GM19372 (cell line): ENCODE measurements around the gene CCDC141.

ENCODE experiments used
- ATAC-seq: cut with Tn5 transposase; IDR thresholded peaks from one replicate; pipeline ENCODE4 v1.9.1; 2021; ENCODE audit warnings: mild to moderate bottlenecking, low read depth, moderate library complexity; ENCODE audit not compliant: unreplicated experiment

Gene CCDC141

DNA sequence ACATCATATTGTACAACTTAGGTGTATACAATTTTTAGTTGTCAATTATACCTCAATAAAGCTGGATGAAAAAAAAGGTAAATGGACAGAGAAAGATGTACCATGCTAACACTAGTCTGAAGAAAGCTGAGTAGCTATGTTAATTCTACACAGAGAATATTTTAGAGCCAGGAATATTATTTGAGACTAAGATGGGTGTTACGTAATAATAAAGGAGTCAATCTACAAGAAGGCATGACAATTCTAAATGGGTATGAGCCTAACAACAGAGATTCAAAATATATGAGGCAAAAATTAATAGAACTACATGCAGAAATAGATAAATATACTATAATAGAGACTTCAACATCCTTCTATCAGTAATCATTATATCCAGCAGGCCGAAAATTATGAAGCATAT lies 69.1 kb downstream of the CCDC141 start:
- no peak for ATAC-seq

GRCh38 chr2:178978667-178979066 lies 71.3 kb downstream of the CCDC141 start:
- ATAC-seq = no peak

- ATAC-seq = no peak
Measured at GRCh38 chr2:178976351-178976750, 73.6 kb downstream of the CCDC141 start.

GRCh38 chr2:178962805-178963433 lies 87.0 kb downstream of the CCDC141 start:
- no peak for ATAC-seq

GRCh38 chr2:178962152-178962551 lies 87.8 kb downstream of the CCDC141 start:
- ATAC-seq = no peak

DNA sequence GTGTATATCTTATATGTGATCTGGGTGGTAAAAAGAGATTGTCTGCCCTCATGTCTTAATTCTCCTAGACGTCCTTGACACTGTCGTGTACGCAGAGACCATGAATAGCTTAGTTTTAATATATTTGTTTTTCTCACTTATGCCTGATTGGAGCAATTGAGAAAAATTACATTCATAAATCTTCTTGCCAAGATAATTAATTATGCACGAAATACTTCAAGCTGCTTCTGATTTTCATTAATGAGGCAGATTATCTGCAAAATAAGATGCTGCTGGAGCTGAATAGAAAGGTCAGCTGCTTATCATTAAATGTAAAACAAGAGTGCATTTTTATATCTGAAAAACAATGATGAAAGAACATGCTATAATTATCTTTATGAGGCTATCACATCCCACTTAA lies 95.9 kb downstream of the CCDC141 start:
- no peak for ATAC-seq

DNA sequence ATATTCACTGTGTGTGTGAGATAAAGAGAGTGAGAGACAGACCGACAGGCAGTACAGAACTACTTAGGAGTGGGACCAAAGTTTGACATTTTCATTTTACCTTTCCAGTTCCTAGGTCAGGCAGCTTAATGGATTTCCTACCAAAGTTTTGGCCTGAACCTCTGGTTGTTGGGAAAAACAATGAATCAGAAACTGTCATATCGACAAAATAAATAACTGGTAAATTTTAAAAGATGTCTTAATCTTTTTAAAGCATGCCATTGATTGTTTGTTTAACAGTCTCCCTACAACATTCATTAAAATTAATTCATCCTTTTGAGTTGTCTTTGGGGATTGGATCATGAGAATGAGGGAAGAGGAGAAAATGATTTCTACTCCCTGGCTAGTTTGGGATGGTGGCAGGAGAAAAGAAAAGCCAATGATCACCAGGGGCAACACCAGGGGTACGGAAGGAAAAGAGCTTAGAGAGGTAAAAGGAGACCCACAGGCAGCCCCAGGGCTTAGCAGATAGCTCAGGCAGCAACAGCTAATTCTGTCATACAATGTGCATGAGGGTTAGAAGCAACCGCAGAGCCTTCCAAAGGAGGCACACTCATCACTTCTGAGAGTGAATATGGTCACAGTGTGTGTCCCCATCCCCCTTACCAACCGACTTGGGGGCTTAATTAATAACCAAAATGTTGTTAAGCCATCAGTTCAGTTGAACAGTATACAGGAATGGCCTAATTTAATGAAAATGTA lies 98.5 kb downstream of the CCDC141 start:
- ATAC-seq = no peak

DNA sequence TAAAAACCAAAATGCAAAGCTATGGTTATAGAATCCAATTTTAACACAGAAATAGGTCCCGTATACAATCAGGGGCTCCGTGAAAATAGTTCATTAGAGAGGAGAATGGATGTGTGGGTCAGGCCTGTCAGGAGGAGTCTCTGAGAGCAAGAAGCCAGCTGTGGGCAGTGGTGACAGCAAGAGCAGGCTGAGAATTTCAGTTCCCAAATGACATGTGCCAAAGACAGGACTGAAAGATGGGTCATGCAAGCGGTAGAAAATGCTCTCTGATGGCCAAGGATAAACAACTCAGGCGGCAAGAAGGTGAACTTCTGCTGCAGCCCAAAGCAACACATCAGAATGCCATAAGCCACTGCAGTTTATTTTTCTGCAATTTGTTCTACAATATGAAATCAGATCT lies 100.4 kb downstream of the CCDC141 start:
- no peak for ATAC-seq

DNA sequence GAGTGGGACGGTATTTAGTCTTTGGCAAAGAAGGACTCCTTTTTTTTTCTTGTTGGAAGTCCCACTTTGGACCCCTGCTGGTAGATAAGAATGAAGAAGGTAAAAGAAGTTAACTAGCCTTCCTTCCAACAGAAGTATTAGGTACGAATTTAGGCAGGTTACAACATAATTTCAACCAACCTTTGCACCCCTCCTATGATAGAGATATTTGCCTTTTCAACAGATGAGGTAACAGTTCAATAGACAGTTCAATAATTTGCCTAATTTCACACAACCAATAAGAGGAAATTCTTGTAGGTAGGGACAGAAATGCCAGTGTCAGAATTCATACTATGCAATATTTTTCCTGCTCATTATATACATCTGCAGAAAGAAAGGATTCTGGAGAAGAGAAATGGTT lies 100.8 kb downstream of the CCDC141 start:
- ATAC-seq = no peak

GRCh38 chr2:178947006-178947405 lies 102.9 kb downstream of the CCDC141 start:
- ATAC-seq = no peak

DNA sequence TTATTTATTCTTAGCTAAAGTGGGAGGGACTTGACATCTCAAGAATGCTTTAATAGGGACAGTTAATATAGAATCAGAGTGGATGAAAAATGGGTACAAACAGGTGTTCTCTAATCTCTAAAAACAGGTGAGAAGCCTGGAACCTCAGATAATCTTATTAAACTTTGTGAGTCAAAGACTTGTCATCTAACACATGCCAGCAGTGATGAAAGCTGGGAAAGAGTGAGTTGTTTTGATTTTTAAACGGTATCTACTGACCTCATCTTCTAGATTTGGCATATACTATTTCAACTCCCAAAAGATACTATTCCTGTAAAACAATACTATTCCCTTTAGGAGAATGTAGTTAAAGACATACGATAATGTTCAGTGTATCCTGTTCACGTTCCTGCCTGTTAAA lies 103.4 kb downstream of the CCDC141 start:
- ATAC-seq = no peak

GRCh38 chr2:178943745-178944144 lies 106.2 kb downstream of the CCDC141 start:
- ATAC-seq = no peak

- ATAC-seq = no peak
Measured at GRCh38 chr2:178934571-178934970, 115.4 kb downstream of the CCDC141 start.

GRCh38 chr2:178933493-178933892 lies 116.4 kb downstream of the CCDC141 start:
- no peak for ATAC-seq

DNA sequence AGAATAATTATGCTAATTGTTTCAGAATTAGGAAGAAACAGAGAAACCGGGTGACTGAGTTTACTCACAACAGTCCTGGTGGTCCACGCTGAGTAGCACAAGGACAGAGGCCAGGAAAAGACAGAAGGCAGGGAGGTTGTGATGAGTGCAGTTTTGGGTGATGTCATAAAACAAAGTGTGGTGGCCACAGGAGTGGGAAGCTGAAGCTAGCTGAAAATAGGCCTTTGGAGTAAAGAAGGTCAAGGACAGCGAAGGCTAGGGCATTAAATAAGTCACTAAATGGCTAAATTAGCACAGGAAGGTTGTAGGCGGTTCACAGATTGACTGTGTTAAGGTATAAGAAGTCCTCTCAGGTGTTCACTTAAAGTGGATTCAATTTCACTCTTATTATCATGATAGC lies 121.9 kb downstream of the CCDC141 start:
- no peak for ATAC-seq

DNA sequence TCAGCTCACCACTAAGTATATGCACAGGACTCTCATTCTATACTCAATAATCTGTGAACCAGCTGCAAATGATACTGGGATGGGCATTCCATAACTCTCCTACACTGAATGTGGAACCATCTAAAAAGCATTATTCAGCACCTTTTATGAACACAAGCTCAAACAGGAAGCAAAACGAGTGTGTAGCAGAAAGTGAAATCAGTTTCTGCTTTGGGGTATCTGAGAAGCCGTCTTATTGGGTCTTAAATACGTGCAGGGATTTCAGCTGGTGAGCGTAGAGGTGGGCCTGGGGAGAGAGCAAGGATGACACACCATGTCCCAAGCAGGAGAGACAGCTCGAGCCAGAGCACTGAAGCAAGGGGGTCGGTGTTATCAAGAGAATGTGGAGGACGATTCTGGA lies 122.8 kb downstream of the CCDC141 start:
- ATAC-seq = no peak

- ATAC-seq = no peak
Measured at GRCh38 chr2:178924817-178925216, 125.1 kb downstream of the CCDC141 start.

DNA sequence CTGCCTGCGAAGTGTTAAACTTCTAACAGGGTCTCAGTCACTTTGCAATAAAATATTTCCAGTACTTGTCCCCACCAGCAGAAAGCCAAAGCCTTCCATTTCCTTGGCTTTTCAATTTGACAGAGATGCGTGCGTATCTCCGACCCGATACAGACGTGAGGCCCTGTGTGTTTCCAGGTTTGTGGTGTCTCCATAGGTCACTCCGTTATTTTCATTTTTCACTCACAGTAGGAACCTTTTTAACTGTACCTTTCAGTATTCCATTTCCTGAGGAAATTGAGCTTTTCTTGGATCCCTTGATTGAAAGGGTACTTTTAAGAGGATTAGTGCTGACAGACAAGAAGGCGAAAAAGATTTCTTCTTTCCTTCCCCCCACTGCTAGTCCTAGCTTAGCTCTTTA lies 126.4 kb downstream of the CCDC141 start:
- ATAC-seq = no peak

GRCh38 chr2:178920916-178921513 lies 128.9 kb downstream of the CCDC141 start:
- no peak for ATAC-seq

- no peak for ATAC-seq
Measured at GRCh38 chr2:178917555-178917954, 132.4 kb downstream of the CCDC141 start.

DNA sequence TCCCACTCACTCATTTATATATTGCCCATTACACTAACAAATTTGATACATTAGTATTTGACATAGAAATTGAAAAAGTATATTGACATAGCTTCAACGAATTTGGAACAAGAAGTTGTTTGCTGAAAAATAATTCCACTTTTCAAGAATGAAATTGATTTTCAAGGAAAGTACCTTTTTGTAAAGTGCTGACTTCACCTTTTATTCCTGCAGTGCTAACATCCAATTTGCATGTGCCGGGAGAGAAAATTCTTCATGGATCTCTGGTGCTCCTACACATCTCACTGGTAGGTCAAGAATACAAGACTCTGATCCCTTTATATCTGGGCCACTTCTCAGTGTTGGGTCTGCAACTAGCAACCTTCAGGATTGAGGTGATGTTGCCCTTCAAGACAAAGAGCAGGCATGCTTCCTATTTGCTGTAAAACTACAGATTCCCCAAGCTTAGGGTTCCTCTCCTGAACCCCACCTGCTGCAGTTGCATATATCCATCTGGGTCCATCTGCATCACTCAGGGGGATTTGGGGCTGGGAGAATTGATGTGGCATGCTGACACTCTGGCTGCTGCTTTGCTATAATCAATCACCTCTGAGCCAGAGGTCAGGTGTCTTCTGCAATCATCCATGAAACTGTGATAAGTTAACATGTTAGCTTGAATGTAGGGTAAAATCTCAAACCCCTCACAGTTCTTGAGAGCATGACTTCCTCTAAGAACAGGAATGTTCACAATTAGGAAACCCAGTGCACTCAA lies 134.3 kb downstream of the CCDC141 start:
- no peak for ATAC-seq
